AG04449 (cell line): ENCODE measurements around the gene UBA1.

Experiments used
- CTCF ChIA-PET: fragments of 350-600 bp; formaldehyde crosslinking; extraction: SDS; loops from one replicate; lab custom pipeline; 2021; ENCODE audit warnings: antibody characterized with exemption; lab: Yijun Ruan, JAX
- POLR2A ChIA-PET: fragments of 400-600, 350-600 bp; formaldehyde crosslinking; extraction: SDS; loops from one replicate; lab custom pipeline; 2020; ENCODE audit warnings: antibody characterized with exemption, inconsistent platforms; lab: Yijun Ruan, JAX
- DNase-seq: peaks from one replicate; pipeline ENCODE4 v3.0.0-alpha.2; 2010; ENCODE audit warnings: low read depth, low spot score
- H3K4me3 ChIP-seq: 2 replicates; pipeline ENCODE4 v1.5.1; 2011; ENCODE audit warnings: low read depth, mild to moderate bottlenecking, control low read depth, low read length
- CTCF ChIP-seq: IDR thresholded peaks from one replicate; pipeline ENCODE4 v1.5.1; 2011; ENCODE audit warnings: mild to moderate bottlenecking, moderate library complexity, low read length, control low read depth, inconsistent platforms; ENCODE audit not compliant: insufficient read depth; ENCODE audit errors: missing control alignments

UBA1 gene

GRCh38 chrX:47197526-47197925 is 3.9 kb downstream of the UBA1 start:
- H3K4me3 ChIP-seq = peak overlapping the region; percentile 8; the same call in 1 of the 2 replicates
- ChIA-PET CTCF (interaction anchor here (3.1 kb wide), 1 partner anchor 186 kb away, joined by 16 read pairs; no protein-coding TSS in a partner anchor), POLR2A (no interaction called here)
- DNase-seq = no peak
- TF ChIP-seq CTCF = no peak

- H3K4me3 ChIP-seq = no peak overlapping the region
- DNase-seq = no peak
- TF ChIP-seq CTCF = no peak
- CTCF ChIA-PET = interaction anchor here (3.1 kb wide), 1 partner anchor 186 kb away, joined by 16 read pairs; no protein-coding TSS in a partner anchor
- POLR2A ChIA-PET = no interaction called here
Measured at GRCh38 chrX:47198026-47198686, 4.5 kb downstream of the UBA1 start.

- ChIA-PET POLR2A (no interaction called here), CTCF (interaction anchor here (3.1 kb wide), 1 partner anchor 185 kb away, joined by 16 read pairs; no protein-coding TSS in a partner anchor)
- no peak for DNase-seq
- no peak overlapping the region for H3K4me3 ChIP-seq
- TF ChIP-seq CTCF = no peak
Measured at GRCh38 chrX:47198687-47199080, 5.1 kb downstream of the UBA1 start.

GRCh38 chrX:47199286-47199685 is 5.7 kb downstream of the UBA1 start:
- CTCF ChIA-PET = interaction anchor here (1.2 to 3.1 kb wide), 2 partner anchors 8 to 185 kb away, joined by 3 to 16 read pairs; no protein-coding TSS in a partner anchor
- DNase-seq = no peak
- TF ChIP-seq CTCF = no peak
- POLR2A ChIA-PET = no interaction called here
- H3K4me3 ChIP-seq = no peak overlapping the region

- ChIA-PET POLR2A (no interaction called here), CTCF (interaction anchor here (1.2 to 1.8 kb wide), 3 partner anchors 9 to 183 kb away, joined by 3 to 8 read pairs (median 3); no protein-coding TSS in a partner anchor)
Measured at GRCh38 chrX:47200385-47201150, 6.9 kb downstream of the UBA1 start.

More at GRCh38 chrX:47200385-47201150, 6.9 kb downstream of the UBA1 start:
- H3K4me3 ChIP-seq = no peak overlapping the region
- TF ChIP-seq CTCF = no peak
- no peak for DNase-seq
